Heart left ventricle (tissue), 16 donors: Measurements from ENCODE around the gene PHF21A. TPM values are rescaled to one million over a fixed set of nuclear protein-coding genes. Genes with fewer than 3 reads are reported as not detected.
A peak's percentile ranks its signal among the peaks of the same experiment; 100 is the strongest.

Experiments
- ATAC-seq, 4 donors: fragments of 200-7000 bp; cut with Tn5 transposase; one replicate each; pipeline ENCODE4 v1.9.1; 2020 to 2022; ENCODE audit warnings: moderate library complexity in 4 of 4, mild to moderate bottlenecking in 3 of 4, moderate number of reproducible peaks in 1 of 4
- DNase-seq, 5 donors: peaks; one replicate each; pipeline ENCODE4 v3.0.0-alpha.2; 2020
- H3K27ac ChIP-seq, 12 donors: fragments of 200-600 bp; sonication (generic) in 4 of 12; one replicate each; pipeline versions ENCODE4 v1.5.0 to v1.8.0; 2016 to 2022; ENCODE audit warnings: mild to moderate bottlenecking in 2 of 12
- H3K27me3 ChIP-seq, 9 donors: fragments of 200-600 bp; sonication (generic) in 2 of 9; one replicate each; pipeline versions ENCODE4 v1.5.1 to v1.8.0; 2016 to 2022; ENCODE audit warnings: mild to moderate bottlenecking in 3 of 9
- H3K36me3 ChIP-seq, 9 donors: fragments of 200-600 bp; sonication (generic) in 2 of 9; one replicate each; pipeline versions ENCODE4 v1.5.0 to v1.8.0; 2018 to 2022; ENCODE audit warnings: mild to moderate bottlenecking in 2 of 9
- H3K4me1 ChIP-seq, 12 donors: fragments of 200-600 bp; sonication (generic) in 4 of 12; one replicate each; pipeline versions ENCODE4 v1.5.0 to v1.8.0; 2016 to 2022; ENCODE audit warnings: mild to moderate bottlenecking in 3 of 12
- H3K4me3 ChIP-seq, 12 donors: fragments of 200-600 bp; sonication (generic) in 4 of 12; one replicate each; pipeline versions ENCODE4 v1.5.0 to v1.8.0; 2017 to 2022; ENCODE audit warnings: mild to moderate bottlenecking in 9 of 12, moderate library complexity in 4 of 12
- H3K9me3 ChIP-seq, 12 donors: fragments of 200-600 bp; sonication (generic) in 4 of 12; one replicate each; pipeline versions ENCODE4 v1.5.0 to v1.8.0; 2016 to 2022; ENCODE audit warnings: mild to moderate bottlenecking in 1 of 12
- POLR2A ChIP-seq, 2 donors: fragments of 450-650 bp; IDR thresholded peaks; one replicate each; pipeline ENCODE4 v1.6.1; 2017; ENCODE audit warnings: antibody characterized with exemption in 2 of 2, mild to moderate bottlenecking in 2 of 2, moderate library complexity in 2 of 2
- WGBS, 4 donors: extraction: QIAGEN DNeasy Blood & Tissue Kit in 2 of 4; methylation state at CpG; one replicate each; pipeline versions ENCODE4 v1.1.5 to v1.1.7; 2013 to 2018; 5-methylcytosine and 5-hydroxymethylcytosine counted together
- intact Hi-C, 10 donors: fragments of 100-400 bp; cut with DNase I; formaldehyde crosslinking; loops; one replicate each; pipeline versions ENCODE4 v1.11.1 to v1.14.2; 2022
- polyA plus RNA-seq, 2 donors: library from polyadenylated mRNA; stranded (reverse); fragments of 200-250 nt; gene quantifications; one replicate each; pipeline ENCODE4 v1.2.3, GENCODE V29; 2013
- total RNA-seq, 9 donors: library from RNA; depleted of rRNA in 2 of 9; stranded (reverse); fragments of >200 nt in 2 of 9; fragmentation: NEBNext Ultra II Directional in 3 of 9; extraction: Animal tissue kit (Norgen Biotek cat#: 25700) in 3 of 9; gene quantifications; one replicate each; pipeline versions ENCODE4 v1.1.0 to v1.2.4, GENCODE V29; 2016 to 2023
- TF ChIP-seq, protein P1 (sequence below), 12 donors: fragments of 200-600 bp; sonication (generic) in 4 of 12; IDR thresholded peaks; one replicate each; pipeline versions ENCODE4 v1.5.0 to v1.8.0; 2018 to 2022; ENCODE audit warnings: antibody characterized with exemption in 12 of 12, mild to moderate bottlenecking in 5 of 12
- donor health status: ischemic (EF 13 %, LVEDD 7.1; RV severe dilation, severe dysfunction).
- donor health status: healthy with polysubstance abuse.
- donor health status: DM: no; HTN: yes; CAD: no.
- donor health status: DM: no; HTN: no; CAD: no.
- donor health status: ischemic (EF 25% LVEDD 6.9; RV normal size, moderate dysfunction).
- donor health status: ischemic (EF 25% LVEDD 5.7; RV mildly dilated, moderate dysfunction).
- donor health status: healthy.
- donor health status: DM: yes; HTN: yes; CAD: no.
- donor health status: ischemic (EF 35%, LVEDD 5.7; RV mildly dilated, moderate dysfunction).
- donor health status: nonischemic (EF 11% LVEDD 7.7; RV severe dilation, severe dysfunction).
- donor health status: DM: yes; HTN: yes; CAD: no.
- donor health status: PGD.
- donor health status: ischemic (EF 29% LVEDD 5.4; RV normal size, mild dysfunction).
- donor health status: nonischemic (EF 23%, LVEDD 6.1; RV moderate dilation, normal function).

The PHF21A gene
- total and polyA plus RNA-seq, 11 donors = 16.5 to 45.9 (median 36.1) TPM

DNA sequence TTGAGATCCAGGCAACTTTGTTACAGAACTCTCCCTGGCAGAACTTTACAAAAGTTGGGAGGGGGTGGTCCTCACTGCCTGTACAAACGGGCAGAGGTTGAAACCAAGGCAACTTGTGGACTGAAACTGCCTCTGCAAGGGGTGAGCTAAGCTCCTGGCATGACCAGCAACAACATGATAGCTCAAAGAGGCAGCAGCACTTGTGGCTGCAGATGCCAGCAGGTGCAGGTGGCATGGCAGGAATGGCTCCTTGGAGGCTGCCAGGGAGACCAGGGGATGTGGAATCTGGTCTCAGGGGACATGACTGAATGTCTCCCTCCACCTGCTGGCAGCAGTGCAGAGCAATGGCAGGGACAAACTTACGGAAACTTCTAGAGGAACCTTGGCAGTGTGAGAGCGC, 38.8 kb upstream of the PHF21A start:
- H3K4me1 ChIP-seq = no peaks in the 10 kb centered on the region
- intact Hi-C loops = no loop called here
- no peak overlapping the region for H3K4me3 ChIP-seq
- no peak for DNase-seq
- H3K27me3 ChIP-seq = peaks cover 0 to 38% (median 4%) of the 10 kb centered on the region in 9 donors
- 48 to 63% (median 50%) methylated on average over 3 of the region's 3 CpGs for WGBS, 4 donors
- ATAC-seq = no peak
- TF ChIP-seq, protein P1, sequence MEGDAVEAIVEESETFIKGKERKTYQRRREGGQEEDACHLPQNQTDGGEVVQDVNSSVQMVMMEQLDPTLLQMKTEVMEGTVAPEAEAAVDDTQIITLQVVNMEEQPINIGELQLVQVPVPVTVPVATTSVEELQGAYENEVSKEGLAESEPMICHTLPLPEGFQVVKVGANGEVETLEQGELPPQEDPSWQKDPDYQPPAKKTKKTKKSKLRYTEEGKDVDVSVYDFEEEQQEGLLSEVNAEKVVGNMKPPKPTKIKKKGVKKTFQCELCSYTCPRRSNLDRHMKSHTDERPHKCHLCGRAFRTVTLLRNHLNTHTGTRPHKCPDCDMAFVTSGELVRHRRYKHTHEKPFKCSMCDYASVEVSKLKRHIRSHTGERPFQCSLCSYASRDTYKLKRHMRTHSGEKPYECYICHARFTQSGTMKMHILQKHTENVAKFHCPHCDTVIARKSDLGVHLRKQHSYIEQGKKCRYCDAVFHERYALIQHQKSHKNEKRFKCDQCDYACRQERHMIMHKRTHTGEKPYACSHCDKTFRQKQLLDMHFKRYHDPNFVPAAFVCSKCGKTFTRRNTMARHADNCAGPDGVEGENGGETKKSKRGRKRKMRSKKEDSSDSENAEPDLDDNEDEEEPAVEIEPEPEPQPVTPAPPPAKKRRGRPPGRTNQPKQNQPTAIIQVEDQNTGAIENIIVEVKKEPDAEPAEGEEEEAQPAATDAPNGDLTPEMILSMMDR (IDR thresholded peaks at IDR 0.05) = peak in 1 of 12 donors; percentile 8
- no peak for TF ChIP-seq POLR2A (IDR thresholded peaks at IDR 0.05)
- H3K27ac ChIP-seq = no peak overlapping the region
- H3K36me3 ChIP-seq = no peaks in the 10 kb centered on the region
- no peaks in the 10 kb centered on the region for H3K9me3 ChIP-seq

DNA sequence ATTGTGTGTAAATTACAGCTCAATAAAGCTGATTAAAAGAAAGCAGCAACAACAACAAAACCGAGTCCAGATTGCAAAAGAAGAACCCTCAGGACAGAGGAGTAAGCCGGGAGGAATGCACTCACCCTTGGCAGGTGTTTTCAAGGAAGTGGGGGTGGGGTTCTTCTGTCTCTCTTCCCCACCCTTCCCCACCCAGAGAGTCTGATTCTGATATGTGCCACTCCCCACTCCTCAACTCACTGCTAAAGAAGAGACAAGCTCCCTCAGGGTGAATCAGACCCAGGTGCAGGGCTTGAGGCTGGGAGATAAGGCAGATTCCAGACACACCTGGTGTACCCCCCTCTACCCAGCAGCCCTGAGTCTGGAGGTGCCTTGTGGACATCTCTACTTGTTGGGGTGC, 38.4 kb upstream of the PHF21A start:
- WGBS, 4 donors = 36 to 41% (median 38%) methylated on average over 2 of the region's 2 CpGs
- DNase-seq = no peak
- Histone ChIP-seq H3K9me3 (no peaks in the 10 kb centered on the region), H3K4me3 (no peak overlapping the region), H3K4me1 (no peaks in the 10 kb centered on the region), H3K27ac (no peak overlapping the region), H3K27me3 (peaks cover 0 to 38% (median 4%) of the 10 kb centered on the region in 9 donors), H3K36me3 (no peaks in the 10 kb centered on the region)
- intact Hi-C loops = no loop called here
- ATAC-seq = no peak
- no peak for TF ChIP-seq POLR2A (IDR thresholded peaks at IDR 0.05)
- TF ChIP-seq, protein P1 (IDR thresholded peaks at IDR 0.05) = no peak

DNA sequence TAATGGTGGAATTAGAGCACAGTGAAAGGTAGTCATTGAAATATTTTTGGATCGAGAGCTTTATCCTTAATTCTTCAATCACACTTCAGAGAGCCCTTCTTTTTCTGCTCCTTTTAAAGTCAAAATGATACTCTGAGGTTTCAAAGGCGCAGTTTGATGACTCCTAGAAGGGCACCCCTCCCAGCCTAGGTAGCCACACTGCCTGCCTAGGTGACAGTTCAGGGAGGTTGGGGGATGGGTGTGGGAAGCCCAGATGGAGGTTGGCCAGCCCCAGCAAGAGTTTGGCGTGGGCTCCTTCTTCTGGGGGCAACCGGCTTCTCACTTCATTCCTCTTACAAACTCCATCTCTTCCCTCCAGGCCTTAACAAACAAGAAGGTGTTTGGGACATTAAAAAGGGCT, 28.6 kb upstream of the PHF21A start:
- no peak overlapping the region for H3K27ac ChIP-seq
- H3K4me1 ChIP-seq = no peaks in the 10 kb centered on the region
- H3K36me3 ChIP-seq = no peaks in the 10 kb centered on the region
- DNase-seq (no peak), ATAC-seq (no peak)
- intact Hi-C loops = no loop called here
- peaks cover 0 to 13% (median 3%) of the 10 kb centered on the region in 9 donors for H3K27me3 ChIP-seq
- H3K9me3 ChIP-seq = peaks cover 0 to 4% (median 0%) of the 10 kb centered on the region in 12 donors
- no peak overlapping the region for H3K4me3 ChIP-seq
- WGBS, 4 donors = 64 to 75% (median 69%) methylated on average over 3 to 4 of the region's 4 CpGs
- TF ChIP-seq POLR2A (IDR thresholded peaks at IDR 0.05) = no peak
- TF ChIP-seq, protein P1 (IDR thresholded peaks at IDR 0.05) = no peak

- H3K4me3 ChIP-seq = no peak overlapping the region
- H3K27ac ChIP-seq = no peak overlapping the region
- H3K9me3 ChIP-seq = peaks cover 0 to 4% (median 0%) of the 10 kb centered on the region in 12 donors
- H3K4me1 ChIP-seq = no peaks in the 10 kb centered on the region
- H3K27me3 ChIP-seq = peaks cover 0 to 13% (median 3%) of the 10 kb centered on the region in 9 donors
- no peak for ATAC-seq
- TF ChIP-seq, protein P1 (IDR thresholded peaks at IDR 0.05) = no peak
- TF ChIP-seq POLR2A (IDR thresholded peaks at IDR 0.05) = no peak
- H3K36me3 ChIP-seq = no peaks in the 10 kb centered on the region
- 23 to 31% (median 26%) methylated on average over 11 of the region's 11 CpGs for WGBS, 4 donors
- intact Hi-C loops = no loop called here
- DNase-seq = no peak
These were observed 28.1 kb upstream of the PHF21A start for GRCh38 chr11:46149342-46149741.
